ENCODE data around the gene S100A10.

GRCh38 chr1:151988405-151988923 lies 5.2 kb downstream of the S100A10 start:
- no peak for TF ChIP-seq CTCF (IDR thresholded peaks at IDR 0.05)
- TF ChIP-seq POLR2A (IDR thresholded peaks at IDR 0.05), result no peak

Data from body of pancreas (tissue), 4 donors.